8988T (cell line): ENCODE data around the gene BAHD1.

Experiments used
- DNase-seq: peaks from one replicate; pipeline ENCODE4 v3.0.0; 2011

BAHD1 gene

GRCh38 chr15:40425681-40426080, 15.1 kb upstream of the BAHD1 start:
- DNase-seq = no peak

GRCh38 chr15:40427188-40427587, 13.6 kb upstream of the BAHD1 start:
- DNase-seq = no peak

- no peak for DNase-seq
Observed at GRCh38 chr15:40428185-40428584, 12.6 kb upstream of the BAHD1 start.

- no peak for DNase-seq
Observed at GRCh38 chr15:40429068-40429710, 11.6 kb upstream of the BAHD1 start.

GRCh38 chr15:40430271-40430805, 10.4 kb upstream of the BAHD1 start:
- no peak for DNase-seq

GRCh38 chr15:40435023-40435709, 5.6 kb upstream of the BAHD1 start:
- no peak for DNase-seq

GRCh38 chr15:40435710-40436089, 5.1 kb upstream of the BAHD1 start:
- no peak for DNase-seq

GRCh38 chr15:40436116-40436891, 4.4 kb upstream of the BAHD1 start:
- no peak for DNase-seq

GRCh38 chr15:40436892-40437751, 3.6 kb upstream of the BAHD1 start:
- DNase-seq = no peak

GRCh38 chr15:40437752-40438687, 2.7 kb upstream of the BAHD1 start:
- DNase-seq = no peak

GRCh38 chr15:40438712-40439111, 2.0 kb upstream of the BAHD1 start:
- no peak for DNase-seq

- peak; percentile 52 for DNase-seq
Observed at GRCh38 chr15:40439461-40439959, 1.2 kb upstream of the BAHD1 start.

- DNase-seq = no peak
Observed at GRCh38 chr15:40439960-40440742, 602 bp upstream of the BAHD1 start.

- peak; percentile 50 for DNase-seq
Observed at GRCh38 chr15:40441565-40442531, 1.1 kb downstream of the BAHD1 start.

- no peak for DNase-seq
Observed at GRCh38 chr15:40443255-40443654, 2.5 kb downstream of the BAHD1 start.

GRCh38 chr15:40443846-40444245, 3.1 kb downstream of the BAHD1 start:
- DNase-seq = no peak

GRCh38 chr15:40444736-40445135, 4.0 kb downstream of the BAHD1 start:
- DNase-seq = no peak

- no peak for DNase-seq
Observed at GRCh38 chr15:40445421-40445922, 4.7 kb downstream of the BAHD1 start.

GRCh38 chr15:40446144-40446543, 5.4 kb downstream of the BAHD1 start:
- DNase-seq = no peak
